Fibroblast of lung (primary cell): ENCODE measurements around the gene MRAS. TPM values are rescaled to one million over a fixed set of nuclear protein-coding genes. Genes with fewer than 3 reads are reported as not detected.

ENCODE experiments used
- DNase-seq, 2 donors: peaks; one replicate each; pipeline versions ENCODE4 v3.0.0 to v3.0.0-alpha.2; 2010; ENCODE audit warnings: low read depth in 2 of 2
- H2AFZ ChIP-seq: 2 replicates; pipeline ENCODE4 v1.5.1; 2012; ENCODE audit warnings: low read length, control low read depth, inconsistent platforms
- H3K27ac ChIP-seq: 2 replicates; pipeline ENCODE4 v1.5.1; 2011; ENCODE audit warnings: low read length, control low read depth; ENCODE audit not compliant: insufficient read depth
- H3K27me3 ChIP-seq: 2 replicates; pipeline ENCODE4 v1.5.1; 2011; ENCODE audit warnings: mild to moderate bottlenecking, low read length; ENCODE audit not compliant: control insufficient read depth, insufficient read depth
- H3K36me3 ChIP-seq: 2 replicates; pipeline ENCODE4 v1.5.1; 2011; ENCODE audit warnings: low read length; ENCODE audit not compliant: control insufficient read depth, insufficient read depth
- H3K4me1 ChIP-seq: 2 replicates; pipeline ENCODE4 v1.5.1; 2011; ENCODE audit warnings: low read length; ENCODE audit not compliant: control insufficient read depth, insufficient read depth; ENCODE audit errors: extremely low read depth
- H3K4me2 ChIP-seq: 2 replicates; pipeline ENCODE4 v1.5.1; 2011; ENCODE audit warnings: low read length, control low read depth; ENCODE audit not compliant: insufficient read depth; ENCODE audit errors: extremely low read depth
- H3K4me3 ChIP-seq, 4 experiments: fragments of 200-600 bp in 1 of 4; sonication (generic) in 1 of 4; replicated peaks in 1 of 4; 2 replicates each; pipeline ENCODE4 v1.5.1; 2011 to 2016; ENCODE audit warnings: low read length in 4 of 4, low read depth in 3 of 4, mild to moderate bottlenecking in 3 of 4, control low read depth in 2 of 4, inconsistent platforms in 1 of 4, mixed read lengths in 1 of 4; ENCODE audit not compliant: insufficient read depth in 1 of 4; ENCODE audit errors: control extremely low read depth in 1 of 4
- H3K79me2 ChIP-seq: 2 replicates; pipeline ENCODE4 v1.5.1; 2012; ENCODE audit warnings: mild to moderate bottlenecking, low read length, inconsistent platforms; ENCODE audit not compliant: control insufficient read depth, insufficient read depth
- H3K9ac ChIP-seq: 2 replicates; pipeline ENCODE4 v1.5.1; 2011; ENCODE audit warnings: mild to moderate bottlenecking, low read length, control low read depth; ENCODE audit not compliant: insufficient read depth
- H3K9me3 ChIP-seq: 2 replicates; pipeline ENCODE4 v1.5.1; 2012; ENCODE audit warnings: low read depth, low read length; ENCODE audit not compliant: control insufficient read depth, insufficient read depth
- H4K20me1 ChIP-seq: 2 replicates; pipeline ENCODE4 v1.5.1; 2011; ENCODE audit warnings: low read length; ENCODE audit not compliant: control insufficient read depth, insufficient read depth; ENCODE audit errors: extremely low read depth
- CTCF ChIP-seq, 2 donors: IDR thresholded peaks in 1 of 2; conservative IDR thresholded peaks in 1 of 2; 1 replicate in 1 of 2; 2 replicates in 1 of 2; pipeline ENCODE4 v1.5.1; 2011 to 2012; ENCODE audit warnings: low read length in 2 of 2, control low read depth in 1 of 2, inconsistent platforms in 1 of 2, low read depth in 1 of 2, mild to moderate bottlenecking in 1 of 2
- EZH2 ChIP-seq: IDR thresholded peaks from 2 replicates; pipeline ENCODE4 v1.5.1; 2012; ENCODE audit warnings: low read length, control low read depth, mild to moderate bottlenecking; ENCODE audit errors: missing control alignments
- polyA plus RNA-seq, 2 donors: library from polyadenylated mRNA; depleted of rRNA in 1 of 2; stranded (reverse) in 1 of 2; unstranded in 1 of 2; fragments of >200 nt; gene quantifications; 2 replicates each; pipeline ENCODE4 v1.2.1, GENCODE V29; 2011 to 2012; ENCODE audit warnings: missing spikeins in 1 of 2
- total RNA-seq: library from RNA; depleted of rRNA; stranded (reverse); fragments of >200 nt; gene quantifications from 2 replicates; pipeline ENCODE4 v1.2.1, GENCODE V29; 2014

The MRAS gene
- total and polyA plus RNA-seq, 2 donors (not counting 1 experiment from before 2014, with no cell fraction given), result 35.3 to 73.0 TPM

GRCh38 chr3:138443521-138444503 lies 95.4 kb downstream of the MRAS start:
- H3K4me1 ChIP-seq, result no peaks in the 10 kb centered on the region
- H3K9me3 ChIP-seq, result no peaks in the 10 kb centered on the region

GRCh38 chr3:138445236-138445635 lies 96.9 kb downstream of the MRAS start:
- no peaks in the 10 kb centered on the region for H3K79me2 ChIP-seq
- no peak for DNase-seq
- no peaks in the 10 kb centered on the region for H4K20me1 ChIP-seq
- no peaks in the 10 kb centered on the region for H3K36me3 ChIP-seq
- no peak overlapping the region for H3K9ac ChIP-seq
- no peak for TF ChIP-seq EZH2
- no peak for TF ChIP-seq CTCF (conservative IDR thresholded peaks at IDR 0.05 in 1 of 2, IDR thresholded peaks at IDR 0.05 in 1 of 2; ENCODE audit: low read depth in 1 of 2, low read length in 2 of 2)
- H3K9me3 ChIP-seq, result no peaks in the 10 kb centered on the region
- H3K27me3 ChIP-seq, result peaks cover 2% of the 10 kb centered on the region
- no peak overlapping the region for H3K4me2 ChIP-seq
- no peaks in the 10 kb centered on the region for H3K4me1 ChIP-seq
- H3K4me3 ChIP-seq, result no peak overlapping the region
- no peak overlapping the region for H3K27ac ChIP-seq
- H2AFZ ChIP-seq, result no peak overlapping the region

More at GRCh38 chr3:138443521-138444503, 95.4 kb downstream of the MRAS start:
- H3K27me3 ChIP-seq, result no peaks in the 10 kb centered on the region
- no peak overlapping the region for H3K4me3 ChIP-seq
- DNase-seq, result no peak
- no peak overlapping the region for H3K27ac ChIP-seq
- no peak overlapping the region for H2AFZ ChIP-seq
- no peak for TF ChIP-seq EZH2
- TF ChIP-seq CTCF (conservative IDR thresholded peaks at IDR 0.05 in 1 of 2, IDR thresholded peaks at IDR 0.05 in 1 of 2; ENCODE audit: low read depth in 1 of 2, low read length in 2 of 2), result no peak
- H3K4me2 ChIP-seq, result no peak overlapping the region
- no peaks in the 10 kb centered on the region for H3K36me3 ChIP-seq
- no peaks in the 10 kb centered on the region for H3K79me2 ChIP-seq
- H3K9ac ChIP-seq, result no peak overlapping the region
- no peaks in the 10 kb centered on the region for H4K20me1 ChIP-seq

- Histone ChIP-seq H3K4me2 (no peak overlapping the region), H4K20me1 (no peaks in the 10 kb centered on the region), H3K36me3 (no peaks in the 10 kb centered on the region), H3K27me3 (peaks cover 2% of the 10 kb centered on the region), H2AFZ (no peak overlapping the region), H3K27ac (no peak overlapping the region), H3K9ac (no peak overlapping the region), H3K4me1 (no peaks in the 10 kb centered on the region), H3K4me3 (no peak overlapping the region), H3K79me2 (no peaks in the 10 kb centered on the region), H3K9me3 (no peaks in the 10 kb centered on the region)
- TF ChIP-seq EZH2 (no peak), CTCF (conservative IDR thresholded peaks at IDR 0.05 in 1 of 2, IDR thresholded peaks at IDR 0.05 in 1 of 2; ENCODE audit: low read depth in 1 of 2, low read length in 2 of 2) (no peak)
- DNase-seq, result no peak
Observed at GRCh38 chr3:138445654-138446053, 97.3 kb downstream of the MRAS start.
